ENCODE results near the gene OR52L1. TPM values are rescaled to one million over a fixed set of nuclear protein-coding genes. Genes with fewer than 3 reads are reported as not detected.
"Not testable (repeated sequence)": the region's sequence is repeated elsewhere in the genome, so short reads cannot be mapped to it uniquely, and the experiment has no call there.

The OR52L1 gene
- total RNA-seq, 1 donor from 2014 or later: not detected

DNA sequence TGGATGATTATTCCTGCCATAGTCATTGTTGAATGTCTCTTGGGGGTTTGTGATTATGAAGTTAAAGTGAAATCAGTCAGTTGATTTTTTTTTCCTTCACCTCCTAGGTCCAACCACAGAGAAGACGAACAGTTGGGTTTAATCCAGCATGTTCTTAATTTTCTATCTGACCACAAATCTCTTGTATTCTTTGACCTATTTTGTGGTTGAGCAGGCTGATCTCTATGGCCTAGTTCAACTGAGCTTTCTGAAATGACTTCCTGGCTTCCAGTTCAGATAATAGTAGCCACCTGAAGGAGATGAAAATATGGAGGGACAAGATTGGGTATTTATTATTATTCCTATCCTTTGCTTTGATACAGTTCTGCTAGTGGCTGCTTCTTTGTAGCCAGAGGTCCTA is 13.3 kb downstream of the OR52L1 start:
- Histone ChIP-seq H3K9me3 (no peaks in the 10 kb centered on the region), H3K4me1 (no peaks in the 10 kb centered on the region), H3K27me3 (no peaks in the 10 kb centered on the region), H3K4me3 (no peak overlapping the region), H3K27ac (no peak overlapping the region), H3K36me3 (no peaks in the 10 kb centered on the region)
- TF ChIP-seq CTCF (IDR thresholded peaks at IDR 0.05): no peak
- TF ChIP-seq POLR2AphosphoS5 (IDR thresholded peaks at IDR 0.05; ENCODE audit: insufficient read depth in 1 of 2, low read depth in 1 of 2): no peak
- TF ChIP-seq POLR2A (IDR thresholded peaks at IDR 0.05): no peak
- no peak for DNase-seq (ENCODE audit: extremely low spot score in 2 of 2)
- intact Hi-C loops (cut with DNase I): no loop called here

DNA sequence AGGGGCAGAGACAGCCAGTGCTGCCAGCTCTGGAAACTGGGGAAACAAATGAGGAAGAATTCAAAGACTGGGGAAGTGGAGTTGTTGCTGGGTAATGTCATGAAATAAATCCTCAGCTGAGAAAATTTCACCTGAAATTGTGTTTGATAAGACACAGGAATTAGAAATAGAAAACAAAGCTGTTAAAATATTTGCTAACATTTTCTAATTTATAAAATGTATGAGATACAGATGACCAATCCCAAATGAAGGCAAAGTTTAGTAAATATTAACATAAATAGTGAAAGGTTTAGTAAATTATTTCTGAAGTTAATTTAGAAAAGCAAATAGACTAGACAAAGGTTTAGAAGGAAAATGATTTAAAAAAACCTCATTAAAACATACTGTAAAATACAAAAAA is 18.4 kb downstream of the OR52L1 start, which contains the start of gene OR56A5:
Gene OR56A5 (minus strand): TSS at position 101 of the 400 bp plus-strand sequence. CDS start 0 bp downstream, at position 101.
- DNase-seq (ENCODE audit: extremely low spot score in 2 of 2): no peak
- H3K9me3 ChIP-seq: peaks cover 3% of the 10 kb centered on the region
- TF ChIP-seq POLR2AphosphoS5 (IDR thresholded peaks at IDR 0.05; ENCODE audit: insufficient read depth in 1 of 2, low read depth in 1 of 2) (no peak), CTCF (IDR thresholded peaks at IDR 0.05) (no peak), POLR2A (IDR thresholded peaks at IDR 0.05) (no peak)
- H3K27me3 ChIP-seq: no peaks in the 10 kb centered on the region
- no peak within 1 kb of the TSS for H3K27ac ChIP-seq
- no peaks in the 10 kb centered on the region for H3K36me3 ChIP-seq
- intact Hi-C loops (cut with DNase I): no loop called here
- H3K4me3 ChIP-seq: no peak within 1 kb of the TSS
- no peaks in the 10 kb centered on the region for H3K4me1 ChIP-seq

DNA sequence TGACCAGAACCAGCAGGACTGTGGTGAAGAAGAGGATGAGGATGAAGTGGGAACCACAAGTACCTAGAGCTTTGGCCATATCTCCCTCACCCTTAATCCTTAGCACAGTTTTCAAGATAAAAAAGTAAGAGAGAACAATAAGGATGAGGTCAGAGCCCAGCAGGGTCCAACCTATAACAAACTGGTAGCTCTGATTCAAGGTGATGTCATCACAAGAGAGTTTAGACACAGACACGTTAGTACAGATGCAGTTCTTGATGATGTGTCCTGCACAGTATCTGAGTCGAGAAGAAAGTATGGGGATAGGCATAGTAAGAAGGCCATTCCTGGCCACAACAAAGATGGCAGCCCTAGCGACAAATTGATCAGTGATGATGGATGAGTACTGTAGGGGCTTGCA is 19.1 kb downstream of the OR52L1 start:
- H3K36me3 ChIP-seq: no peaks in the 10 kb centered on the region
- DNase-seq (ENCODE audit: extremely low spot score in 2 of 2): no peak
- H3K9me3 ChIP-seq: peaks cover 6% of the 10 kb centered on the region
- no peaks in the 10 kb centered on the region for H3K27me3 ChIP-seq
- no peak for TF ChIP-seq CTCF (IDR thresholded peaks at IDR 0.05)
- no peak for TF ChIP-seq POLR2AphosphoS5 (IDR thresholded peaks at IDR 0.05; ENCODE audit: insufficient read depth in 1 of 2, low read depth in 1 of 2)
- TF ChIP-seq POLR2A (IDR thresholded peaks at IDR 0.05): no peak
- no peak overlapping the region for H3K4me3 ChIP-seq
- H3K4me1 ChIP-seq: no peaks in the 10 kb centered on the region
- intact Hi-C loops (cut with DNase I): no loop called here
- no peak overlapping the region for H3K27ac ChIP-seq

GRCh38 chr11:5966958-5967357 is 19.8 kb downstream of the OR52L1 start:
- no peak overlapping the region for H3K27ac ChIP-seq
- intact Hi-C loops (cut with DNase I): no loop called here
- no peak overlapping the region for H3K4me3 ChIP-seq
- no peaks in the 10 kb centered on the region for H3K36me3 ChIP-seq
- peaks cover 6% of the 10 kb centered on the region for H3K9me3 ChIP-seq
- H3K4me1 ChIP-seq: no peaks in the 10 kb centered on the region
- TF ChIP-seq CTCF (IDR thresholded peaks at IDR 0.05) (no peak), POLR2AphosphoS5 (IDR thresholded peaks at IDR 0.05; ENCODE audit: insufficient read depth in 1 of 2, low read depth in 1 of 2) (no peak), POLR2A (IDR thresholded peaks at IDR 0.05) (no peak)
- DNase-seq (ENCODE audit: extremely low spot score in 2 of 2): no peak
- H3K27me3 ChIP-seq: no peaks in the 10 kb centered on the region

- DNase-seq (ENCODE audit: extremely low spot score in 2 of 2); H3K27ac ChIP-seq; H3K4me3 ChIP-seq; H3K27me3 ChIP-seq; H3K36me3 ChIP-seq; intact Hi-C loops (cut with DNase I); H3K4me1 ChIP-seq; H3K9me3 ChIP-seq: not testable (repeated sequence)
These were observed 26.0 kb downstream of the OR52L1 start for GRCh38 chr11:5960704-5961320.

All from vagina (tissue), 2 donors.